ENCODE results near the gene SLC28A1. TPM values are rescaled to one million over a fixed set of nuclear protein-coding genes. Genes with fewer than 3 reads are reported as not detected.
A peak's percentile ranks its signal among the peaks of the same experiment; 100 is the strongest.

SLC28A1 gene
- total RNA-seq, 1 experiment from 2014 or later: 0.13 TPM

- WGBS (ENCODE audit: extremely low coverage, insufficient read length, low lambda C conversion rate): no CpG with 5 or more reads among the region's 3 CpGs
- Histone ChIP-seq H4K20me1 (ENCODE audit: control insufficient read depth, insufficient read depth, insufficient read length) (no peaks in the 10 kb centered on the region), H3K23ac (ENCODE audit: insufficient read length, low read depth, low read length) (no peak overlapping the region), H3K4me1 (ENCODE audit: insufficient read depth, low read length) (peaks cover 2% of the 10 kb centered on the region), H3K79me2 (ENCODE audit: insufficient read depth, low read length) (no peaks in the 10 kb centered on the region), H3K56ac (ENCODE audit: insufficient read length, low read depth, low read length) (no peak overlapping the region), H4K5ac (ENCODE audit: insufficient read length, low read depth, low read length) (no peak overlapping the region), H3K27me3 (ENCODE audit: insufficient read depth, low read length) (no peaks in the 10 kb centered on the region), H3K79me1 (ENCODE audit: insufficient read depth, low read depth, low read length, poor library complexity, severe bottlenecking) (no peaks in the 10 kb centered on the region), H2AK5ac (ENCODE audit: insufficient read length, low read length) (no peak overlapping the region), H2BK15ac (ENCODE audit: low read depth, low read length) (no peak overlapping the region), H3K4ac (ENCODE audit: low read depth, low read length) (no peak overlapping the region), H4K8ac (replicated peaks; ENCODE audit: insufficient read length, low read depth, low read length) (no peak overlapping the region), H2AFZ (ENCODE audit: low read length) (no peak overlapping the region), H3T11ph (ENCODE audit: low read length) (no peak overlapping the region), H3K14ac (ENCODE audit: insufficient read depth, low read length) (no peak overlapping the region), H3K23me2 (ENCODE audit: insufficient read length, low read depth, low read length, poor library complexity, severe bottlenecking) (no peaks in the 10 kb centered on the region), H2BK12ac (ENCODE audit: insufficient read length, low read depth, low read length) (no peak overlapping the region), H3K27ac (ENCODE audit: insufficient read length, low read depth, low read length) (no peak overlapping the region), H2BK20ac (ENCODE audit: low read depth, low read length, poor library complexity, severe bottlenecking) (no peak overlapping the region), H3K4me2 (ENCODE audit: insufficient read depth, insufficient read length, low read length) (no peak overlapping the region), H2BK120ac (ENCODE audit: low read depth, low read length, poor library complexity, severe bottlenecking) (no peak overlapping the region), H4K91ac (ENCODE audit: insufficient read length, low read depth, low read length) (no peak overlapping the region), H3K18ac (ENCODE audit: insufficient read length, low read depth, low read length) (no peak overlapping the region), H3K9ac (ENCODE audit: extremely low read depth, insufficient read length, low read length) (no peak overlapping the region), H2BK5ac (ENCODE audit: insufficient read length, low read length) (no peak overlapping the region), H3K9me3 (ENCODE audit: control insufficient read depth, low read depth, low read length) (peaks cover 5% of the 10 kb centered on the region)
- TF ChIP-seq CTCF (conservative IDR thresholded peaks at IDR 0.05): no peak
- no peak overlapping the region; a peak in 1 of 5 replicates for H3K4me3 Mint-ChIP-seq
- H3K27me3 Mint-ChIP-seq (ENCODE audit: low read depth): no peaks in the 10 kb centered on the region
- H3K27ac Mint-ChIP-seq: peak overlapping the region in 1 of 3 experiments; percentile 78; a peak in 3 of 7 replicates
- H3K36me3 Mint-ChIP-seq (ENCODE audit: insufficient read depth in 1 of 3, low read depth in 3 of 3): peaks cover 6 to 20% (median 12%) of the 10 kb centered on the region in 3 experiments
- peaks cover 23 to 31% of the 10 kb centered on the region in 2 experiments for H3K4me1 Mint-ChIP-seq
- DNase-seq: no peak
- H3K9me3 Mint-ChIP-seq: peaks cover 15 to 24% of the 10 kb centered on the region in 2 experiments
Measured at GRCh38 chr15:84961707-84962106, 77.2 kb downstream of the SLC28A1 start.

Measured in H9 (cell line).